CD4-positive, alpha-beta T cell treated with Interferon alpha-2 for 1 hour (primary cell): ENCODE data around the gene SMIM13.

Experiments
- DNase-seq, 2 donors: peaks; one replicate each; pipeline ENCODE4 v3.0.0-alpha.2; 2020 to 2022

SMIM13 gene

GRCh38 chr6:11161031-11161956 lies 67.7 kb downstream of the SMIM13 start:
- DNase-seq, result no peak

- DNase-seq, result no peak
These were observed 68.6 kb downstream of the SMIM13 start for GRCh38 chr6:11162262-11162661.

GRCh38 chr6:11163932-11164331 lies 70.3 kb downstream of the SMIM13 start:
- no peak for DNase-seq

- no peak for DNase-seq
These were observed 71.3 kb downstream of the SMIM13 start for GRCh38 chr6:11164717-11165646.

GRCh38 chr6:11166948-11167347 lies 73.3 kb downstream of the SMIM13 start:
- DNase-seq, result no peak

GRCh38 chr6:11168091-11168635 lies 74.5 kb downstream of the SMIM13 start:
- no peak for DNase-seq

GRCh38 chr6:11171952-11172351 lies 78.3 kb downstream of the SMIM13 start:
- DNase-seq, result no peak

- DNase-seq, result peak; percentile 60 to 76
These were observed 79.1 kb downstream of the SMIM13 start for GRCh38 chr6:11172501-11173327.

- no peak for DNase-seq
These were observed 80.6 kb downstream of the SMIM13 start for GRCh38 chr6:11174242-11174611.

GRCh38 chr6:11177271-11177670 lies 83.6 kb downstream of the SMIM13 start:
- no peak for DNase-seq

GRCh38 chr6:11179088-11179418 lies 85.4 kb downstream of the SMIM13 start:
- no peak for DNase-seq

- no peak for DNase-seq
These were observed 86.0 kb downstream of the SMIM13 start for GRCh38 chr6:11179419-11180202.

- no peak for DNase-seq
These were observed 88.0 kb downstream of the SMIM13 start for GRCh38 chr6:11181478-11182136.

GRCh38 chr6:11183761-11184362 lies 90.2 kb downstream of the SMIM13 start:
- no peak for DNase-seq

GRCh38 chr6:11185204-11185842 lies 91.7 kb downstream of the SMIM13 start:
- no peak for DNase-seq

GRCh38 chr6:11187301-11187700 lies 93.7 kb downstream of the SMIM13 start:
- DNase-seq, result no peak
